Vagina (tissue), 2 donors: ENCODE measurements around the gene LRRC74B. TPM values are rescaled to one million over a fixed set of nuclear protein-coding genes. Genes with fewer than 3 reads are reported as not detected.

Experiments used
- DNase-seq, 2 donors: peaks; one replicate each; pipeline ENCODE4 v3.0.0-alpha.2; 2017; ENCODE audit errors: extremely low spot score in 2 of 2
- H3K27ac ChIP-seq: fragments of 200-600 bp; sonication (generic); one replicate; pipeline ENCODE4 v1.5.1; 2019
- H3K27me3 ChIP-seq: fragments of 200-600 bp; sonication (generic); one replicate; pipeline ENCODE4 v1.5.1; 2019
- H3K36me3 ChIP-seq, 2 donors: fragments of 200-600 bp; sonication (generic); one replicate each; pipeline ENCODE4 v1.5.1; 2017 to 2019
- H3K4me1 ChIP-seq: fragments of 200-600 bp; sonication (generic); one replicate; pipeline ENCODE4 v1.5.1; 2019
- H3K4me3 ChIP-seq, 2 donors: fragments of 200-600 bp; sonication (generic); 1 replicate in 1 of 2; 2 replicates in 1 of 2; pipeline ENCODE4 v1.5.1; 2016 to 2019
- H3K9me3 ChIP-seq: fragments of 200-600 bp; sonication (generic); one replicate; pipeline ENCODE4 v1.5.1; 2019
- POLR2A ChIP-seq, 2 donors: fragments of 450-650 bp; IDR thresholded peaks; one replicate each; pipeline ENCODE4 v1.6.1; 2017; ENCODE audit warnings: antibody characterized with exemption in 2 of 2, mild to moderate bottlenecking in 2 of 2, moderate library complexity in 2 of 2
- POLR2AphosphoS5 ChIP-seq, 2 donors: sonication (generic); formaldehyde crosslinking; IDR thresholded peaks; one replicate each; pipeline ENCODE4 v1.9.0; 2017; ENCODE audit warnings: antibody characterized with exemption in 2 of 2, mild to moderate bottlenecking in 2 of 2, low read depth in 1 of 2; ENCODE audit not compliant: insufficient read depth in 1 of 2
- intact Hi-C: fragments of 100-400 bp; cut with DNase I; formaldehyde crosslinking; loops from one replicate; pipeline ENCODE4 v1.15.1; 2023
- total RNA-seq: library from RNA; depleted of rRNA; stranded (reverse); fragments of >200 nt; gene quantifications from one replicate; pipeline ENCODE4 v1.2.3, GENCODE V29; 2016
- TF ChIP-seq, protein P1 (sequence below), 3 experiments: fragments of 450-650 bp in 2 of 3; fragments of 200-600 bp in 1 of 3; sonication (generic) in 1 of 3; IDR thresholded peaks; one replicate each; pipeline ENCODE4 v1.5.1; 2017 to 2019; ENCODE audit warnings: antibody characterized with exemption in 3 of 3, mild to moderate bottlenecking in 2 of 3, moderate library complexity in 2 of 3

LRRC74B gene
- total RNA-seq, 1 donor from 2014 or later = not detected

DNA sequence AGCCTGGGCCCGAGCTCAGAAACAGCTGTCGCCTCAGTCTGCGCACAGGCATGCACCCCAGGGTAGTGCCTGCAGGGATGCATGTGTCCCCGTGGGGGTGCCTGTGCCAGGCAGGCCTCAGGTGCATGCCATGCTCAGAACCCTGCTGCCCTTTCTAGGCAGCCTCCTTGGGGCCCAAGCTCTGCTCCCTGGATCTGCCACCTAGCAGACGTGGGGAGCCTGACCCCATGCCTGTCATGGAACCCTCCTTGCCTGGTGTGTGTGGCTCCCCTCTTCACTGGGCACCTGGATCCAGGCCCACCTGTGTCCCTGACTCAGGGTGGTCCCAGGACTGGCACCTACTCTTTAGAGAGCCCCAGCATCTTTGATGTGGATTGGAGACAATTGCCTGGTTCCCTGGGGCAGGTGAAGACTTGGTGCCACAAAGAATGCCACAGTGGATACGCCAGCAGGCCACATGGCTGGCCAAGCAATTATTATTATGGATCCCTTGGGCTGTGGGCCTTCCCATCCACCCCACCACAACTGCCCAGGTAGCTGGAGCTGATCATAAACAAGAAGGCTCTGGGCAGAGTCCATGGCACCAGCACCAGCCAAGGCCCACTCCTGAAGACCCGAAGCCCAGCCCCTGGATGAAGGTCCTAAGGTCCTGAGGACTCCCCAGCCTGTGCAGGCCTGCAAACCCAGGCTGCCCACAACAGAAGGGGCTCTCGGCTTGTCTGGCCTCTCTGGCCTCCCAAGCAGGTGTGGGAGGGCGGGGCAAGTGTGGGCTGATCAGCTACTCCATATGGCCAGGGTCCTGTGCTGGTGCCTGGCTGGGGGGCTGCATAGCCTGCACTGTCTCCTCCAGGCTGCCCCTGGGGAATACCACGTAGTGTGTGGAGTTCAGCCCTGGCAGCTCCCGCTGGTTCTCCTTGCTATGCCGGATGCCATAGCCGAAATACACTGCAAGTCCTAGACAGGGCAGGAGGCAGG lies 17.2 kb upstream of the LRRC74B start:
- H3K9me3 ChIP-seq = no peaks in the 10 kb centered on the region
- H3K27ac ChIP-seq = no peak overlapping the region
- TF ChIP-seq POLR2AphosphoS5 (IDR thresholded peaks at IDR 0.05; ENCODE audit: insufficient read depth in 1 of 2, low read depth in 1 of 2) (no peak), POLR2A (IDR thresholded peaks at IDR 0.05) (no peak)
- TF ChIP-seq, protein P1, sequence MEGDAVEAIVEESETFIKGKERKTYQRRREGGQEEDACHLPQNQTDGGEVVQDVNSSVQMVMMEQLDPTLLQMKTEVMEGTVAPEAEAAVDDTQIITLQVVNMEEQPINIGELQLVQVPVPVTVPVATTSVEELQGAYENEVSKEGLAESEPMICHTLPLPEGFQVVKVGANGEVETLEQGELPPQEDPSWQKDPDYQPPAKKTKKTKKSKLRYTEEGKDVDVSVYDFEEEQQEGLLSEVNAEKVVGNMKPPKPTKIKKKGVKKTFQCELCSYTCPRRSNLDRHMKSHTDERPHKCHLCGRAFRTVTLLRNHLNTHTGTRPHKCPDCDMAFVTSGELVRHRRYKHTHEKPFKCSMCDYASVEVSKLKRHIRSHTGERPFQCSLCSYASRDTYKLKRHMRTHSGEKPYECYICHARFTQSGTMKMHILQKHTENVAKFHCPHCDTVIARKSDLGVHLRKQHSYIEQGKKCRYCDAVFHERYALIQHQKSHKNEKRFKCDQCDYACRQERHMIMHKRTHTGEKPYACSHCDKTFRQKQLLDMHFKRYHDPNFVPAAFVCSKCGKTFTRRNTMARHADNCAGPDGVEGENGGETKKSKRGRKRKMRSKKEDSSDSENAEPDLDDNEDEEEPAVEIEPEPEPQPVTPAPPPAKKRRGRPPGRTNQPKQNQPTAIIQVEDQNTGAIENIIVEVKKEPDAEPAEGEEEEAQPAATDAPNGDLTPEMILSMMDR (IDR thresholded peaks at IDR 0.05) = no peak
- H3K36me3 ChIP-seq = no peaks in the 10 kb centered on the region
- H3K4me3 ChIP-seq = no peak overlapping the region
- intact Hi-C loops = no loop called here
- no peak for DNase-seq
- peaks cover 28% of the 10 kb centered on the region for H3K4me1 ChIP-seq
- no peaks in the 10 kb centered on the region for H3K27me3 ChIP-seq

DNA sequence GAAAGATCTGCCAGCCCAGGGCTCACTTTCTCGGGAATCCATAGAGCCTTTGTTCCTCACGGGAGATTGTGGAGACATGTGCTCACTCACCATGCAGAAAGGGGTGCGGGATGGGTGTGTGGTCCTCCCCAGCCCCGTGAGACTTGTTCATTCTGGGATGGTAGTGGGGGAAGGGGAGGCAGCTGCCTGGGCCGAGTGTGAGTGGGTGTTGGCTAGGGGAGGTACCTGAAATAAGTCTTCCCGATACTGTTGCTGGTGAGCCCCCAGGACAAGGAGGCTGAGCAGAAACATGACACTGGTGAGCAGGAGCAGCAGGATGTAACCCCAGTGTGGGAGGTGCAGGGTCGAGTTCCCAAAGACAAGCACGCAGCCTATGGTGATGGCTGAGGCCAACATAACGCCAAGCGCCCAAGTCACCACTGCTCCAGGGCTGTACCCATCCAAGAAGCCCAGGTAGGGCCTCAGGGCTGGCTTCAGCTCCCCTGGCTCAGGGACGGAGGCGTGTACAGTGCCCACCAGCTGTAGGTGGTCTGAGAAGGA lies 16.2 kb upstream of the LRRC74B start:
- no peaks in the 10 kb centered on the region for H3K9me3 ChIP-seq
- H3K4me3 ChIP-seq = no peak overlapping the region
- DNase-seq = no peak
- H3K27ac ChIP-seq = no peak overlapping the region
- no peaks in the 10 kb centered on the region for H3K36me3 ChIP-seq
- no peaks in the 10 kb centered on the region for H3K27me3 ChIP-seq
- H3K4me1 ChIP-seq = peaks cover 28% of the 10 kb centered on the region
- TF ChIP-seq POLR2AphosphoS5 (IDR thresholded peaks at IDR 0.05; ENCODE audit: insufficient read depth in 1 of 2, low read depth in 1 of 2) = no peak
- TF ChIP-seq POLR2A (IDR thresholded peaks at IDR 0.05) = no peak
- TF ChIP-seq, protein P1 (IDR thresholded peaks at IDR 0.05) = no peak
- intact Hi-C loops = no loop called here

DNA sequence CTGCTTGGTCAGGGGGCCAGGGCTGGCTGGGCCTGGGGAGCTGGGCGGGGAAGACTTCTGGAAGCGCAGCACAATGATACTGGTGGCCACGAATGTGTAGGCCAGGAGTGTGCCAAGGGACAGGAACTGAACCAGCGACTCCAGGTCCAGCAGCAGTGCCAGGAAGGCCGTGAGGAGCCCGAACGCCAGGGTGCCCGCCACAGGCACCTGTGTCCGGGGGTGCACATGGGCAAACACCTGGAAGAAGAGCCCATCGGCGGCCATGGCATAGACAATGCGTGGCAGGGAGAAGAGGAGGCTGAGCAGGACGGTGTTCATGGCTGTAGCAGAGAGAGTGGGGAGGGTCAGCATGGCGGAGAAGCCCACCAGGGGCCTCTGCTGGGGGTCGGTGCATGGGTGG lies 15.7 kb upstream of the LRRC74B start:
- intact Hi-C loops = no loop called here

DNA sequence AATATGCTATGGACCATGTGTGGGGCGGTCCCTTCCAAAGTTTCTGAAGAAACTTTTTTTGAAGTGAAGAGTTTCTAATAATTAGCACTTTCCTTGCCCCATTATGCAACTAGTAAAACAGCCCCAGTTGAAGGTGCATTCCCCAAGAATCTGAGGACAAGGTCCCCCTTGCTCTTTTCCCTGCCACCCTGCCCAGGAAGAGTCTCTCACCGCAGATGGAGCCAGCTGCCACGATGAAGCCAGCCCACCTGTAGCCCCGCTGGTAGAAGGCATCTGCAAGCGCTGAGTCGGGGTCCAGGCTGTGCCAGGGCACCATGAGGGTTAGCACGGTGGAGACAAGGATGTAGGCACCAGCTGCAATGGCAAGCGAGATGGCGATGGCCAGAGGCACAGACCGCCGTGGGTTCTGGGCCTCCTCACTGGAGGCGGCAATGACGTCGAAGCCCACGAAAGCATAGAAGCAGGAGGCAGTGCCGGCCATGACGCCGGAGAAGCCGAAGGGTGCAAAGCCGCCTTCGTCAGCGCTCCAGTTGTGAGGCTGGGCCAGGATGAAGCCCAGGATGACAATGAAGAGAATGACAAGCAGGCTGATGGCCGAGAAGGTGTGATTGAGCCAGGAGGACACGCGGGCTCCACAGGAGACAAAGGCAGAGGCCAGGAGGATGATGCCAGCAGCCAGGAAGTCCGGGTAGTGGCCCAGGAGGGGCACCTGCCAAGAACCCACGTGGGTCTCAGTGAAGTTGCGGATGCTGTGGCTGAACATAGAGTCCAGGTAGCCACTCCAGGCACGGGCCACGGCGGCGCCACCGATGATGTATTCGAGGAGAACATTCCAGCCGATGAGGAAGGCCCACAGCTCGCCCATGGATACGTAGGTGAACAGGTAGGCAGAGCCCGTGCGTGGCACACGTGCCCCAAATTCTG lies 14.9 kb upstream of the LRRC74B start:
- TF ChIP-seq, protein P1 (IDR thresholded peaks at IDR 0.05) = no peak
- TF ChIP-seq POLR2A (IDR thresholded peaks at IDR 0.05) (no peak), POLR2AphosphoS5 (IDR thresholded peaks at IDR 0.05; ENCODE audit: insufficient read depth in 1 of 2, low read depth in 1 of 2) (no peak)
- no peaks in the 10 kb centered on the region for H3K36me3 ChIP-seq
- no peaks in the 10 kb centered on the region for H3K27me3 ChIP-seq
- H3K27ac ChIP-seq = no peak overlapping the region
- intact Hi-C loops = no loop called here
- no peak overlapping the region for H3K4me3 ChIP-seq
- H3K4me1 ChIP-seq = peaks cover 22% of the 10 kb centered on the region
- no peaks in the 10 kb centered on the region for H3K9me3 ChIP-seq
- DNase-seq = no peak

More for the DNA sequence above, 15.7 kb upstream of the LRRC74B start:
- Histone ChIP-seq H3K4me3 (no peak overlapping the region), H3K4me1 (peaks cover 28% of the 10 kb centered on the region), H3K27me3 (no peaks in the 10 kb centered on the region), H3K27ac (no peak overlapping the region), H3K36me3 (no peaks in the 10 kb centered on the region), H3K9me3 (no peaks in the 10 kb centered on the region)
- DNase-seq = no peak
- TF ChIP-seq, protein P1 (IDR thresholded peaks at IDR 0.05) = no peak
- TF ChIP-seq POLR2AphosphoS5 (IDR thresholded peaks at IDR 0.05; ENCODE audit: insufficient read depth in 1 of 2, low read depth in 1 of 2) (no peak), POLR2A (IDR thresholded peaks at IDR 0.05) (no peak)
